Mesenchymal stem cell (in vitro differentiated cells and primary cell): ENCODE measurements around the gene ZNF79.

Experiments
- DNase-seq: peaks from one replicate; pipeline ENCODE4 v3.0.0-alpha.2; 2013
- H2AFZ ChIP-seq: one replicate; pipeline ENCODE4 v1.6.1; 2013; ENCODE audit warnings: low read depth, mild to moderate bottlenecking, control low read depth, inconsistent platforms, low read length, moderate library complexity
- H2AK5ac ChIP-seq: 2 replicates; pipeline ENCODE4 v1.6.1; 2013; ENCODE audit warnings: low read length, moderate library complexity, mild to moderate bottlenecking, inconsistent platforms; ENCODE audit not compliant: severe bottlenecking
- H2BK120ac ChIP-seq: one replicate; pipeline ENCODE4 v1.6.1; 2013; ENCODE audit warnings: low read depth, mild to moderate bottlenecking, inconsistent platforms, low read length, moderate library complexity
- H2BK12ac ChIP-seq, 2 experiments: one replicate each; pipeline ENCODE4 v1.6.1; 2013; ENCODE audit warnings: inconsistent platforms in 2 of 2, low read length in 2 of 2, mild to moderate bottlenecking in 2 of 2, moderate library complexity in 2 of 2, control low read depth in 1 of 2
- H2BK15ac ChIP-seq: one replicate; pipeline ENCODE4 v1.6.1; 2013; ENCODE audit warnings: mild to moderate bottlenecking, low read depth, inconsistent platforms; ENCODE audit not compliant: poor library complexity, severe bottlenecking
- H2BK5ac ChIP-seq: 2 replicates; pipeline ENCODE4 v1.6.1; 2013; ENCODE audit warnings: low read depth, mild to moderate bottlenecking, low read length, control low read depth, inconsistent platforms; ENCODE audit not compliant: poor library complexity, severe bottlenecking
- H3K14ac ChIP-seq, 2 experiments: one replicate each; pipeline ENCODE4 v1.6.1; 2013; ENCODE audit warnings: inconsistent platforms in 2 of 2, low read length in 2 of 2, control low read depth in 1 of 2, mild to moderate bottlenecking in 1 of 2, moderate library complexity in 1 of 2
- H3K18ac ChIP-seq, 2 experiments: one replicate each; pipeline ENCODE4 v1.6.1; 2013; ENCODE audit warnings: inconsistent platforms in 2 of 2, low read length in 2 of 2, control low read depth in 1 of 2, low read depth in 1 of 2, mild to moderate bottlenecking in 1 of 2
- H3K23ac ChIP-seq, 2 experiments: one replicate each; pipeline ENCODE4 v1.6.1; 2013; ENCODE audit warnings: inconsistent platforms in 2 of 2, low read length in 2 of 2, mild to moderate bottlenecking in 2 of 2, moderate library complexity in 2 of 2, control low read depth in 1 of 2
- H3K27ac ChIP-seq: 2 replicates; pipeline ENCODE4 v1.5.1; 2013; ENCODE audit warnings: mild to moderate bottlenecking, moderate library complexity, low read length, control low read depth, inconsistent platforms; ENCODE audit not compliant: poor library complexity, severe bottlenecking
- H3K27me3 ChIP-seq, 2 experiments: 2 replicates each; pipeline versions ENCODE4 v1.6.1 to v1.7.0; 2013; ENCODE audit warnings: low read length in 2 of 2, mild to moderate bottlenecking in 2 of 2, moderate library complexity in 2 of 2, control low read depth in 1 of 2, inconsistent platforms in 1 of 2; ENCODE audit not compliant: control insufficient read depth in 1 of 2, insufficient read depth in 1 of 2
- H3K36me3 ChIP-seq, 2 experiments: 2 replicates each; pipeline versions ENCODE4 v1.6.1 to v1.7.0; 2013; ENCODE audit warnings: low read length in 2 of 2, control low read depth in 1 of 2, inconsistent platforms in 1 of 2, low read depth in 1 of 2, mild to moderate bottlenecking in 1 of 2; ENCODE audit not compliant: insufficient read depth in 2 of 2, control insufficient read depth in 1 of 2
- H3K4ac ChIP-seq, 2 experiments: one replicate each; pipeline ENCODE4 v1.6.1; 2013; ENCODE audit warnings: inconsistent platforms in 2 of 2, low read length in 2 of 2, mild to moderate bottlenecking in 2 of 2, moderate library complexity in 2 of 2, control low read depth in 1 of 2, low read depth in 1 of 2
- H3K4me1 ChIP-seq: 2 replicates; pipeline ENCODE4 v1.6.1; 2013; ENCODE audit warnings: low read depth, low read length, control low read depth; ENCODE audit not compliant: control insufficient read depth, insufficient read depth
- H3K4me2 ChIP-seq: 2 replicates; pipeline ENCODE4 v1.6.1; 2013; ENCODE audit warnings: low read length, mild to moderate bottlenecking, inconsistent platforms; ENCODE audit not compliant: poor library complexity, severe bottlenecking
- H3K4me3 ChIP-seq, 2 experiments: 2 replicates each; pipeline versions ENCODE4 v1.5.1 to v1.7.0; 2013; ENCODE audit warnings: low read length in 2 of 2, mild to moderate bottlenecking in 2 of 2, control low read depth in 1 of 2, low read depth in 1 of 2; ENCODE audit not compliant: insufficient read depth in 1 of 2
- H3K79me1 ChIP-seq: replicated peaks from 2 replicates; pipeline ENCODE4 v1.6.1; 2013; ENCODE audit warnings: mild to moderate bottlenecking, control low read depth, low read length, inconsistent platforms; ENCODE audit not compliant: poor library complexity, severe bottlenecking
- H3K9ac ChIP-seq: 2 replicates; pipeline ENCODE4 v1.7.0; 2013; ENCODE audit warnings: mild to moderate bottlenecking, low read length, moderate library complexity
- H3K9me3 ChIP-seq: 2 replicates; pipeline ENCODE4 v1.7.0; 2013; ENCODE audit warnings: mild to moderate bottlenecking, low read length; ENCODE audit not compliant: control insufficient read depth
- H4K8ac ChIP-seq: one replicate; pipeline ENCODE4 v1.6.1; 2013; ENCODE audit warnings: inconsistent platforms, mild to moderate bottlenecking, low read length, moderate library complexity
- H4K91ac ChIP-seq: one replicate; pipeline ENCODE4 v1.6.1; 2013; ENCODE audit warnings: mild to moderate bottlenecking, low read length, inconsistent platforms
- WGBS: methylation state at CpG from one replicate; pipeline ENCODE4 v1.1.7; 2013; ENCODE audit warnings: mixed read lengths; 5-methylcytosine and 5-hydroxymethylcytosine counted together

ZNF79 gene

DNA sequence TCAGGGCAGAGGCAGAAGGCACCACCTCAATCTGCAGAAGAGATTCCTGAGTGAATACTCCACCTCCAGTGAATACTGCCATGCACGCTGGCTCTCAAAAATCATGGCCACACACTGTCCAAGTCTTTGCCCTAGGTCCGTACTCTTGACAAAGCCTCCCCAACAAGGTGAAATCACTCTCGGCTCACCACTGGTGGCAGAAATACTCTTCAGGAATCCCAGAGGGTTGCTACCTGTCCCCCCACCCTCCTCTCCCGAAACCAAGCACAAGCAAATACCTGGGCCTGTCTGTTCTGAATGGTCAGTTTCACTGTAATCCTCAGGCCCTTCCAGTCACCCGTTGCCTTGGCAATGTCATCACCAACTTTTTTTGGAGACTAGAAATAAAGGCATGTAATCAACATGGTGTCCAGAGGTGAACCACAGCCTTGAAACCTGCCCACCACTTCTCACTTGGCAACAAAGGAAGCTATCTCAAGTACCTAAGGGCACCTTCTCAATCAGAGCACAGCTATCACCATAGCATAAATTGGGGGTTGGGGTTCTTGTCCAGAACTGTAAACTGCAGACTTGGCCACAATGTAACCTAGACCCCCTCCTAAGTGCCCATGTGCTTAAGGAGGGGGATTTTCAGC is 25.3 kb downstream of the ZNF79 start:
- Histone ChIP-seq H3K4me3 (peak overlapping the region; percentile 40 to 94), H3K14ac (no peak overlapping the region), H3K9me3 (peaks cover 8% of the 10 kb centered on the region), H3K23ac (peak overlapping the region in 1 of 2 experiments; percentile 41), H2AFZ (no peak overlapping the region), H3K4me2 (peak overlapping the region; percentile 78), H3K18ac (no peak overlapping the region), H3K9ac (peak overlapping the region; percentile 97), H2BK12ac (no peak overlapping the region), H3K79me1 (peaks cover 13% of the 10 kb centered on the region), H3K27me3 (no peaks in the 10 kb centered on the region), H4K8ac (no peak overlapping the region), H2AK5ac (no peak overlapping the region), H3K27ac (peak overlapping the region; percentile 11), H4K91ac (no peak overlapping the region), H2BK15ac (no peak overlapping the region), H2BK5ac (no peak overlapping the region), H2BK120ac (no peak overlapping the region), H3K4ac (no peak overlapping the region), H3K4me1 (peaks cover 14% of the 10 kb centered on the region), H3K36me3 (peaks cover 61 to 63% of the 10 kb centered on the region in 2 experiments)
- no peak for DNase-seq
- 57% methylated on average over 5 of the region's 5 CpGs for WGBS

- Histone ChIP-seq H3K9ac (peak overlapping the region; percentile 97), H2BK15ac (no peak overlapping the region), H3K36me3 (peaks cover 58 to 62% of the 10 kb centered on the region in 2 experiments), H2AK5ac (no peak overlapping the region), H3K27ac (peak overlapping the region; percentile 82), H3K23ac (peak overlapping the region in 1 of 2 experiments; percentile 46), H2AFZ (no peak overlapping the region), H3K79me1 (peaks cover 15% of the 10 kb centered on the region), H4K91ac (no peak overlapping the region), H3K4me1 (peaks cover 14% of the 10 kb centered on the region), H2BK12ac (no peak overlapping the region), H2BK5ac (no peak overlapping the region), H4K8ac (no peak overlapping the region), H3K9me3 (no peaks in the 10 kb centered on the region), H3K14ac (peak overlapping the region in 1 of 2 experiments; percentile 29), H3K18ac (peak overlapping the region; percentile 10 to 86), H3K27me3 (no peaks in the 10 kb centered on the region), H3K4ac (no peak overlapping the region), H3K4me2 (peak overlapping the region; percentile 78), H3K4me3 (peak overlapping the region; percentile 85 to 94), H2BK120ac (no peak overlapping the region)
- under 1% methylated on average over 14 of the region's 14 CpGs for WGBS
- peak; percentile 63 for DNase-seq
These were observed 26.1 kb downstream of the ZNF79 start for GRCh38 chr9:127450243-127450760.

DNA sequence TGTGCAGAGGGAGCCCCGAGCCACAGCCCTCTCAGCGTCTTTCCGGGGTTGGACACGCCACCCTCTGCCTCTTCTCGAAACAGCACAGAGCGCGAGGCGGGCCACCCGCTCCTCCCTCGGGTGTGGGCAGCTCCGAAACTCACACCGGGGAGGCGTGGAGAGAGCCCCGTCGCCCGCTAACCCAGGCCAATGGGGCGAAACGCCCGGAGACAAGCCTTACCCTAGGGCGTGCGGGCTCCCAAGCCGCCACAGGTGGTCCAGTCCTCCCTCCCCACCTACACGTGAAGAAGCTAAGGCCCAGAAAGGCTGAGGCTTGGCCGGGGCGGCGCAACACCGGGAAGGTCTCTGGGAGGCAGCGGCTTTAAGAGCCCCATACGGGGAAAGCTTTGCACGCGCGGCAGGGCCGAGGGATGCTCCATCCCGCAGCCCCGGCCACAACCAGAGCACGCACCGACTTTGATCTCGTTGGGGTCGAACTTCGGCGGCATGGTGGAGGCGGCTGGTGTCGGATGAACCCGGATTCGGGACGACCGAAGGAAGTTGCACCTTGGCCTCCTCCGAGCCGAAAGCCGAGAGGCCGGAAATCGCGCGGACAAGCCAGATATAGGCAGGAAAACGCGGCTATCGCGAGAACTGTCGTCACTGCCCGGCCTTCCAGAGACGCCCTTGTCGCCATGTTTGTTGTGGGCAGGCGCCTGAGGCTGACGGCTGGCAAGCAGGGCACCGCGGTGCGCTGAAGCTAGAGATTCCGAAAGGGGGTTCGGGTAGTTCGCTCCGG is 26.8 kb downstream of the ZNF79 start, which contains the start of the genes LRSAM1 and RPL12:
Gene LRSAM1 (plus strand): TSS at position 681 of the 778 bp plus-strand sequence. CDS start 3,018 bp downstream, outside the sequence.
Gene RPL12 (minus strand): TSS at position 577 of the 778 bp plus-strand sequence. CDS start 89 bp downstream, at position 488.
- Histone ChIP-seq H2BK120ac (peak within 1 kb of the TSS; percentile 27), H3K14ac (peak within 1 kb of the TSS in 1 of 2 experiments; percentile 88), H3K23ac (peak within 1 kb of the TSS in 1 of 2 experiments; percentile 47), H3K27me3 (no peaks in the 10 kb centered on the region), H2AK5ac (peak within 1 kb of the TSS; percentile 55), H4K8ac (peak within 1 kb of the TSS; percentile 7), H3K79me1 (peaks cover 15% of the 10 kb centered on the region), H3K4ac (peak within 1 kb of the TSS in 1 of 2 experiments; percentile 91), H3K18ac (peak within 1 kb of the TSS; percentile 40 to 86), H3K27ac (peak within 1 kb of the TSS; percentile 85), H2BK15ac (peak within 1 kb of the TSS; percentile 64), H2BK5ac (peak within 1 kb of the TSS; percentile 46), H3K4me3 (peak within 1 kb of the TSS; percentile 85 to 94), H3K36me3 (peaks cover 56 to 62% of the 10 kb centered on the region in 2 experiments), H4K91ac (peak within 1 kb of the TSS; percentile 70), H3K9ac (peak within 1 kb of the TSS; percentile 97), H3K9me3 (no peaks in the 10 kb centered on the region), H3K4me1 (peaks cover 14% of the 10 kb centered on the region), H2AFZ (peak within 1 kb of the TSS; percentile 46), H2BK12ac (peak within 1 kb of the TSS in 1 of 2 experiments; percentile 60), H3K4me2 (peak within 1 kb of the TSS; percentile 87)
- peak; percentile 96 for DNase-seq
- WGBS = under 1% methylated on average over 71 of the region's 71 CpGs

GRCh38 chr9:127451608-127451857 is 27.4 kb downstream of the ZNF79 start:
- H3K18ac ChIP-seq = peak overlapping the region; percentile 40 to 67
- H3K36me3 ChIP-seq = peaks cover 51 to 57% of the 10 kb centered on the region in 2 experiments
- peak overlapping the region; percentile 85 for H3K27ac ChIP-seq
- H2BK5ac ChIP-seq = peak overlapping the region; percentile 46
- H3K79me1 ChIP-seq = peaks cover 15% of the 10 kb centered on the region
- no peak for DNase-seq
- no peak overlapping the region for H2BK12ac ChIP-seq
- H2BK120ac ChIP-seq = peak overlapping the region; percentile 27
- H3K4me2 ChIP-seq = peak overlapping the region; percentile 87
- H4K8ac ChIP-seq = no peak overlapping the region
- H3K14ac ChIP-seq = peak overlapping the region in 1 of 2 experiments; percentile 21
- WGBS = 0% methylated on average over 14 of the region's 14 CpGs
- H3K4me1 ChIP-seq = peaks cover 14% of the 10 kb centered on the region
- peak overlapping the region; percentile 46 for H2AFZ ChIP-seq
- H3K9me3 ChIP-seq = no peaks in the 10 kb centered on the region
- no peak overlapping the region for H2AK5ac ChIP-seq
- peak overlapping the region; percentile 76 to 94 for H3K4me3 ChIP-seq
- no peaks in the 10 kb centered on the region for H3K27me3 ChIP-seq
- H3K23ac ChIP-seq = peak overlapping the region in 1 of 2 experiments; percentile 47
- peak overlapping the region in 1 of 2 experiments; percentile 85 for H3K4ac ChIP-seq
- H2BK15ac ChIP-seq = no peak overlapping the region
- H4K91ac ChIP-seq = no peak overlapping the region
- peak overlapping the region; percentile 97 for H3K9ac ChIP-seq
